COR-L47 (cell line): ENCODE data around the gene CNTNAP2.

Experiments used
- DNase-seq: peaks from one replicate; lab custom pipeline; 2025; lab: John Stamatoyannopoulos, UW

The CNTNAP2 gene

DNA sequence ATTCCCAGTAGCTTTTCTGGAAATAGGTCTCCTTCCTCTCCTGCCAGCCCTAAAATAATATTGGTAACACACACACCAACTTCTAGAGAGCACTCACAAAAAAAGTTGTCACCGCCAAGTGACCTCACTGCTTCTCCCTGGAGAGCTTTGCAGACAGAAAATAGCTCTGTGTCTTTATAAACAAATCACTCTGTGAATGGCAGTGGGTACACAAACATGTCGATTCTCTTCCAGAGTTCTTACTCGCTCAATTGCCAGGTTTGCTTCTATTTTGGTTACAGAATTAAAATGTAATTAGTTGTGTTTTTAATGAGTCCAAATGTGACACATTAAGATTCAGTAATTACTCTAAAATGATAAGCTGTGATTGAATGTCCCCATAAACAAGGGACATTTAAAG is 1824.8 kb downstream of the CNTNAP2 start:
- DNase-seq = peak; percentile 43

DNA sequence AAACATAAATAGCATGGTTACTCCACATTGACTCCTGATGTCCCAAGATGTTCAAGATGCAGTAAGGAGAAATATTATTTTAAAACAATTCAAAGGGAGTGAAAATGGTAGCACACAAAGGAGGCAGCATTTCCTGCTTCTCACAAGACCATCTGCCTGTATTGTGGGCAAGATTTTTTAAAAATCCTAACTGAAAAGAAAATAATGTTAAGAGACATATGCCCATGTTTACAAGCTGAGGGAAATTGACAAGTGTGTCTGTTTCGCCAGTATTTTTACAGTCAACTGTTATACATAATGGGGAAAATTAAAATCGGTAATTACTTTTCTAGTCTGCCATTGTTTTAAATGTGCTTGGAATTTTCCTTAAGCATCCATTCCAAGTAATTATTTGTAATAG is 1827.7 kb downstream of the CNTNAP2 start:
- DNase-seq = no peak

DNA sequence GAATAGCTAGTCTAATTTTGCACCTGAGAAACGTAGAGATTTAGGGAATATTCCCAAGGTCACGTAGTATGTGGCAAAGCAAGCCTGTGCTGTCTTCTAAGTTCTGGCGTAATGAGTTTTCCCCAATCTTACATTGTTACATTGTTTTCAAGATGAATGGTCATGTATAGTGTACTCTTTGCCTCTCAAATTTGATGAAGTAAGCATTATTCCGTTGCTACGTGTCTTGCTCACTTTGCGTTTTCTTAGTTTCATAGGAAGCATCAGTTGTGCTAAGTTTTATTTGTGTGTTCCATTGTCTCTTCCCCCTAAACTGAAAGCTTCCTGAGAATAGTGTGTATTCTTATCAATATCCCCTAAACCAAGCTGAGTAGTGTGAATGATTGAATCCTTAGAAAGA is 1836.3 kb downstream of the CNTNAP2 start:
- DNase-seq = no peak

DNA sequence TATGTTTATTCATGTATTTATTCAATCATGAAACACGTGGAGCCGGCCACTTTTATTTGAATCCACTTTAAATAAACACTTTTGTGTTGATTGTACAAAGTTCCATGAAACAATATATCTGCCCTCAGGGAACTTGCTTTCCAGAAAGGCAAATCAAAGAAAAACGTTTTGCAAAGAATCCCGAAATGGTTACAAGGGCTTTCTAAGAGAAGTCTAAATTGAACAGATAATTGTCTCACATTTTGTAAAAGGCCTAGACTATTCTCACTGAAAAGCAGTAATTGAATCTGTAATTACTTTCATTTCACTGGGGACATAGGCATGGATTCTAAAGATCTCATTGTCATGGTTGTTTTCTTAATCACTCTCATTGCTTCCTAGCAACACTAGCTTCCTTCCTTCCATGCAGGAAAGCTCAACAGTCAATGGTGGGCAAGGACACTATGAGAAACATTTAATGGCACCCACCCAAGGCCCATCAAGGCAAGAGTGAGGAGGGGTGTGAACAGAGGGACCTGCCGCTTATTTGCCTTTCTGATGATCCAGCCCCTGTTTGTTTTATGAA is 1851.5 kb downstream of the CNTNAP2 start:
- no peak for DNase-seq

DNA sequence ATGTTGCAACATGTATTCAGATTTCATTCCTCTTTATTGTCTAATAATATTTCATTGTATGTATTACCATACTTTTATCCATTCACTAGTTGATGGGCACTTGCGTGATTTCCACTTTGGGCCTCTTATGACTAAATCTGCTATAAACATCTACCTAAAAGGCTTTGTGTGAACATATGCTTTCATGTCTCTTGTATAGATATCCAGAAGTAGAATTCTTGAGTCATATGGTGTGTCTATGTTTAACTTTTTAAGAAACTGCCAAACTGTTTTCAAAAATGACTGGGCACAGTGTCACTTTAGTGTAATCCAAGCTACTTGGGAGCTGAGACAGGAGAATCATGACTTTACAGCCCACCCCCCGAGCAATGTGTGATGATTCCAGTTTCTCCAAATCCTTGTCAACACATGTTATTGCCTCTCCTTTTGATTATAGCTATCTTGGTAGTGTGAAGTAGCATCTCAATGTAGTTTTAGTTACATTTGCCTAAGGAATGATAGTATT is 1855.1 kb downstream of the CNTNAP2 start:
- DNase-seq = no peak

DNA sequence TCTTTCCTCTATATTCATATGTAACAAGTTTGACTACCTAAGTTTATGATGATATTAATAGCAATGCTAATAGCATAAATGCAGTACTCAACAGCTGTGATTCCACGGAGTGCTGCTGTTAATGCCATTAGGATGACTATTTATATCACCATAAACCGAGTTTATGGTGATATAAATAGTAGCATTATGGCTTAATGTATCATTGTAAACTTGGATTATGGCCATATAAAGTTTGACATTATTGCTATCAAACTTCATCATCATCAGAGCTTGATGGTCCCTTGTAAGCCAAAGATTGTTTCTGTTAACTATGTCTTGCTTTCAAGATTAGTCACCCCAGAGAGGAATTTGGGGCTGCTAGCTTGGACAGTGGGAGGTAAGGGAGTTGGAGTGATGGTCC is 1861.6 kb downstream of the CNTNAP2 start:
- DNase-seq = no peak

DNA sequence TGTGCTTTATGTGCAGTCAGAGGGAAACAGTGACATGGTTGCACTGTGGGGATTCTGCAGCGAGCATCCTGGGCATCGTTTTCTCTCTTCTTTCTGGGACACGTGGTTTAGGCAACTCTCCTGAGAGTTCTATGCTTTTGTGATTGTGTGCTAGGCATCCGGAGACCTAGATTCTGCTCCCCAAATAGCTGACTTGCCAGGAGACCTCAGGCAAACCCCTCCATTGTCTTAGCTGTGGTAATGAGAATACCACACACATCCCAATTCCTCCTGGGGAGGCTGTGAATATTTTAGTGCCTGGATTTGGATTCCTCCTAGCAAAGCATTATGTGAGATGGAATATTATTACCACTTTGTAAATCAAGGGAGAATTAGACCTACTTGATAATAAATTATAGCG is 1862.0 kb downstream of the CNTNAP2 start:
- DNase-seq = no peak

DNA sequence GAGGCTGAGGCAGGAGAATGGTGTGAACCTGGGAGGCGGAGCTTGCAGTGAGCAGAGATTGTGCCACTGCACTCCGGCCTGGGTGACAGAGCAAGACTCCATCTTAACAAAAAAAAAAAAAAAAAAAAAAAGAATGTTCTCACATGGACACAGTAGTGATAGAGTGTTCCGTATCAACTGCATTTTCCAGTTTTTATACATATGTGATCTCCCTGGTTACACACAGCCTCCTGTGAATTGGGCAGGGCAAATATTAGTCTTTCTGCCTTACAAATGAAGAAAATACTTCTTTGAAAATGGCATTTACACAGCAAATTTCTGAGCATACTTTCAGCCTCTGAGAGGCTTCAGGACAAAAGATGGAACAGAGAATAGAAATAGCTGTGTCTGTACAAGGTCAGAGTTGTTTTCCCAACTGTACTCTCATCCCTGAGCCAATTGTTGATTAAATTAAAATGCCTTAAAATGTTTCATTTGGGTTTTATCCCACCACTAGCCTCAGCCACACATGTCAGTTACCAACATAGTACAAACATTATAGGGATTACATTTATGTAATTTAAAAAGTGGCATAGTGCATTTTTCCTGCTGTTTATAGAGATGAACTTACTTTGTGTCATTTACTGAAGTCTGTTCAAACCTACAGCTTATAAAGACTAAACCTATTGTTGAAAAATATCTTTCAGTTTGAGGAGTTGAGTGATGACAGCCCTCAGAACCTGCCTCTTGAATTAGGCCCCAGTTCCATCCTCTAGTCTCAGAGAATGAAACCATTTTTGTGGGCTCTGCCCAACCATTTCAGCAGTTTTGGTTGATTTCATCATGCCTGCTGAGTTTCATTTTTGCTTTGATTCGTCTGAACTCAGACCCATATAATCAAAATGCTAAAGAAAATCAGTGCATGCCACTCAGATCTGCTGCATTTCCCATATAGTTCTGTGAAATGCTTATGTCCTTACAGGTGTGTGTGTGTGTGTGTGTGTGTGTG is 1864.5 kb downstream of the CNTNAP2 start:
- no peak for DNase-seq

DNA sequence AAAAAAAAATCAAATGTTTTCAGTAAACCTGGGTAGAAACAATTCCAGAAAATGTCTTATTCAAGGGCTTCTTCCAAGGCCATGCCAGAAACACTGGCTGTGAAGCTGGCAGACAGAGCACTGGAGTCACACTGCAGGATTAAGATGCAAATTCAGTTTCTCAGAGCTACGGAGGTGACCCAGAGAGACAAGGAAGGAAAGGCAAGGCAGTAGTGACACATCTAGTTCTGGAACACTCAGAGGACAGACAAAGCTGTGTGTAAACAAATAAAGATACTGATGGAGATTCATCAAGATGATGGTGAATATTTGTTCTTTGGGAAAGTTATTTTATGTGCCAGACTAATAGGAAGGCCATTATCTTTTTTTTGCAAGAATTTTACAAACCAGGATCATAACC is 1865.7 kb downstream of the CNTNAP2 start:
- DNase-seq = no peak

DNA sequence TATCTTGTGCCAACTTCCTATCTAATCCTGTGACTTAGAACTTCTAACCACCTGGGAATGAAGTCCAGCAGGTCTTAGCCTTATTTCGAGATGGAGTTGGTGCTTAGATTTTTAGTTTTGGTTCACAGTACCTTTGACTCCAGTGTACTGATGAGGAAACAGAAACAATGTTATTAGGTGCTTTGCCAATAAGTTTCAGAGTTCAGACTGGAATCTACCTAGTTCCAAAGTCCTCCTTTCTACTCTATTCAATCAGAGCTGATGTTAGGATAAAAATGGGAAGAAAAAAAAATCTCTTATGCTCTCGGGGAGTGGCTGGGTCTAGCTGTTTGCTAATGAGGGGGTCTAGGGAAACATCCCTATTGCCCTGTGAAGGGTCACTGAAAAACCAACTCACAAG is 1867.7 kb downstream of the CNTNAP2 start:
- no peak for DNase-seq

DNA sequence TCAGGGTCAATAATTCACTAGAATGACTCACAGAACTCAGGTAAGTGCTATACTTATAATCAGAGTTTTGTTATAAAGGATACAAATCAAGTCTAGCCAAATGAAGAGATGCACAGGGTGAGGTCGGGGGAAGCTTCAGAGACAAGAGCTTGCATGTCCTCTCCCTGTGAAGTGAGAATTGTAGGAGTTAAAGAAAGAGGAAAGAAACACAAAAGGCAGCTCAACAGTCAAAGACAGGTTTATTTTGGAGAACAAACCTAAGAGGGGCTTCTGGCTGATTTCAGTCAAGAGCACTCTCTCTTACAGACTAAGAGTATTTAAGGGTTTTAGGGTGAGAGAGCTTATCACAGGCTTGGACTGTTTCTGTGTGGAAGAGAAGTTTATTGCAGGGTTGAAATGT is 1873.5 kb downstream of the CNTNAP2 start:
- no peak for DNase-seq

DNA sequence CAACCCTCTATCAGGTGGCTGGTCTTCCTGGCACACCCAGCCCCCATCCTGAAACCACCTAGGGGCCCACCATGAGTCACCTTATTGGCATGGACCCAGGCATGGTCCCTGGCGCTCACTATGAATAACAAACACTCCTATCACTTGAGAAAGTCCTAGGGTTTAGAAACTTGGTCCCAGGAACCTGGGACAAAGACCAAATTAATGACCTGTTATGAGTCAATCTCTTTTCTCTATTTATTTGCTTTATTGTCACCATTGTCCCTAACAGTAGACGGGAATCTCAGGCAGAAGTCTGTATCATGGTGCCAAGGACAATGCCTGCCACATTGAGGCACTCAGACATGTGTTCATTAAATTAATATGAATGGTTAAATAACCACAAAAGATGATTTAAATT is 1874.3 kb downstream of the CNTNAP2 start:
- DNase-seq = peak; percentile 20

DNA sequence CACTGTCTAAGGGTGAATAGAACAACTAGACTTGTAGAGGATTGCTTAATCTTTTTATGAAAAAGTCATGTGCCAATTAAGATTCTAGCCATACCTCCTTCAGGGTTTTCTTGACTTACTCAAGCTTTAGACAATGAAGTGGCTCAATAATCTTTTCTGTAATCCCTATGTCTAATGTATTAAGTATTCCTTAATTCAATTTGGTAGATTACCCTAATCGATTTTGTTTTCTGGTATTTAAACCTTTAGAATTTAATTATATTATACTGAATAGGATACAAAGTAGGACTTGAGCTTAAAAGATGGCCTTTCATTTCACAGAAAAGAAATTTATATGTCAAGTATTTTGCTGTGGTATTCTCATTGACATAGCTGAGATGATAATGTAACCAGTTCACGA is 1876.1 kb downstream of the CNTNAP2 start:
- DNase-seq = no peak

DNA sequence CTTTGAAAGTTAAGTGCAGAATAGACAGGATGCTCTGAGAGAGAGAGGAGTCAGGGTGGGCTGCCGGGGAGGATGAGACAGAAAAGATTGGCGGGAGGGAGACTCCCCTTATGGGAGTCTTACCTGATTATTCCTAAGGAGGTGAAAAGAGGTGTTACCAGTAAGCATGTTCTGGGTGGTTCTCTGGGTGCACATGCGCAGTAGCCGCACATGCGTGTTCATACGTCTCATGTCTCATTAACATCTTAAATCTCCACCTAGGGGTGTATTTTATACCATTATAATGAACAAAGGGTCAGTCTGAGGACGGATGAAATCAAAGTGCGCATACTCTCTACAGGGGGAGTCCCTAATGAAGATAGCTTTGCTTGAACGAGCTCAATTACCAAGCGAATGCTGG is 1881.0 kb downstream of the CNTNAP2 start:
- no peak for DNase-seq

DNA sequence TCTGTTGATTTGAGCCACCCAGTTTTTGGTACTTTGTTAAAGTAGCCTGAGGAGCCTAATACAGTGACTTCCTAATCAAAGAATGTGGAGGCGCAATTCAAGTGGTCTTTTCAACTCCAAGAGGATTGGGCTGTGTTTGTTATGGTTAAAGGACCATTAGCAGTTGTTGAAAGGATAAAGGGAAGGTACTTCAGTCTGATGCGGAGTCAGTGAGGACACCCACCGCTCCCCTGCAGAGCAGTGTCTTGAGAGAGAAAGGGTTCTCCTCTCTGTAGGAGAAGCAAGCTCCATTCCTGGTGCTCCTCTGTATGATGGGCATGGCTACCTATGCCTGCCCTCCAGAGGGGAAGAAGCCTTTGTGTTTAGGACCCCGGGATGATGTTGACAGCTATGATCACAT is 1883.4 kb downstream of the CNTNAP2 start:
- DNase-seq = no peak

DNA sequence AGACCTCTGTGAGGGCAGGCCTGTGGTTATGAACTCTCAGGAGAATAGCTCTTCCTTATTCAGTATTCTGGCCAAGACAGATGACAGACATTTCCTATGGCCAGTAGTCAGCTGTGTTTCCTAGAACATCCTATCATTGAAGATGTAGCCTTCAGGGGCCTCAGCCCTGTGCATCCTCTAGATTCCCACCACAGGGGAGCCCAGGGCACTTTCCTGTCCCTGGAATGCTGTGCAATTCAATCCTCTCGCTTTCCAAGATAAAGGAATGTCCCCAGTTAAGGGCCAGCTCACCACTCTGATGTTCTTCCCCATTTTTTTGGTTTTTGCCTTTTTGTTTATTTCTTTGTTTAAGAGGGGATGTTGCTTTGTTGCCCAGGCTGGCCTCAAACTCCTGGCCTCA is 1895.2 kb downstream of the CNTNAP2 start:
- DNase-seq = no peak

DNA sequence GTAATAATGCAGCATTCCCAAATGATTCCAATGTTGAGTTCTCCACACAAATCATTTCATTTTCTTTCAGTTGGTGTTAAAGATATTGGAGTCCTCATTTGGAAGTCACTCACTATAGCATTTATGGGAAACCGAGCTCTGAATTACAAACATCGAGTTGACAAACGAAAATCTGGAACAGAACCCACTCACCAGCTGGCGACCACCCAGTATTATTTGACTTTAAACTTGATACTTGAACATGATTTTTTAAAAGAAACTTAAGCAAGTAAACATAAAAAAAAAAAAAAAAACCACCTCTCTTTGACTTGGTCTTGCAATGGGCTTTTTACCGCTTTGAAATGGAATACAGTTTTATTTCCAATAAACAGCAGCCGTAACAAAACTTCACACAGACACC is 1897.4 kb downstream of the CNTNAP2 start:
- DNase-seq = no peak

DNA sequence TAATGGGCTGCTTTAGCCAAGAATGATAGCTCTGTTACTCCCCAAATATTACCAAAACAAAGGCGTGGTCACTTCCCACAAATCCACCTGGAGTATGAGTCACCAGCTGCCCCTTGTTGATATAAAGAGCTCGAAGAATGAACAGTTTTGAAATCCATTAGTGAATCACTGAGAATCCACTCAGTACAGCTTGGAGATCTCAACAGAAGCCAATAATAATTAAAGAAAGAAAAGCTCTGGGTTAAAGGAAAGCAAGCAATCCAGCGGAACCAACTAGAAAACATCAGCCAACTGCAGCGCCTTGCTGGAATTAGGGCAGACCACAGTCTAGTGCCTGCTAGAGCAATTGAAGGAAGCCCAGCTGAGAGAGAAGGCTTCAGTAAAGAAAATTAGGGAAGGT is 1897.9 kb downstream of the CNTNAP2 start:
- peak; percentile 64 for DNase-seq

DNA sequence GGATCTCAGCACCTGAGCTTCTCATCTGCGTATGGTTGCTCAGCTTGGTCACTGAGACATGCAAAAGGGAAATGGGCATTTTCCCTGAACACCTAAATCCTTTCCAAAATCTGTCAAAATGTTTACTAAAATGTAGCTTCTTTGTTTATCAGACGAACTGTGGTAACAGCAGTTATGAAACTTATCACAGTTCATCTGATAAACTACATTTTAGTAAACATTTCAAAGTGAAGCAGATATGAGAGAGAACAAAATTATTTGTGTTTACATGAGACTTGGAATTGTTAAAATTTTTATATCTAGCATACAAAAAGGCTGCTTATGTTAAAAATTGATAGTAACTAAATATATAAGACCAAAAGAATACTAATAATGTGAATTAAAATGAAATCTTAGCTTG is 1900.5 kb downstream of the CNTNAP2 start:
- DNase-seq = no peak

DNA sequence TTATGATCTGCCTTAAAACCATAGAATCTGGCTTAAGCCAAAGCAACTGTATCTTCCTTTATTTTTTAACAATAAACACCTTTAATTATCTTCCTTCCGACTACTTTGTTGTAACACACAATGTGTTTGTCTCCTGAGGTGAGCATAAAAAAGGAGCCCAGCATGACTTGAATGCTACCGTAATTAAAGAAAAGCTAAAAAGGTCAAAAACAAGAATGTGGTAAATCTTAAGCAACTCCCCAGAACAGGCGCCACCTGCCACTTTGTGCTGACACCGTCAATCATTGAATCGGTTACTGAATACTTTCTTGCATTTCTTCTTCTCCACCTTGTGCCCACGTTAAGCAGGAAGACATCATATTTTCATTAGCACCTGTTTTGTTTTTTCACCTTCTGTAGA is 1904.1 kb downstream of the CNTNAP2 start:
- DNase-seq = no peak

DNA sequence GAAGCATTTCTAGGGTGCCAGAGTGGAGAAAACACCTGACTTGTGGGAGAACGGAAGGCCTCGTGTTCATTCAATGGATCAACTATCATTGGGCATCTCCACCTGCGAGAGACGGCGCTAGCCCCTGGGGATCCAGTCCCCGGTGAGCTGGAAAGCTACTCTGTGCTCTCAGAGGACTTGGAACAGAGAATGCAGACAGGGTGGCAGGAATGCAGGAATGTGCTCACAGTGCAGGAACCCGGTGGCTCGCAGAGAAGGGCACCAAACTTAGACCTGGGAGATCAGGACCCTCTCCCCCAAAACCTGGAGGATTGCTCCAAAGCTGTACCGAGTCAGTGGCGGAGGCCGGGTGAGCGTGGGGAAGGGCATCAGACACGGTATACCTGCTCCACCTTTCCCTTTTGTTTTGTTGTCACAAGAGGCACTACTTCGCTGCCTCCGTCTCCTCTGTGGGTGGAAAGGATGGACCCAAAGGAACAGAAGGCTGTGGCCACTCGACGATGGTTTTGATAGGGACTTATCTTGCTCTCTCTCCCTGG is 1905.0 kb downstream of the CNTNAP2 start:
- DNase-seq = no peak

DNA sequence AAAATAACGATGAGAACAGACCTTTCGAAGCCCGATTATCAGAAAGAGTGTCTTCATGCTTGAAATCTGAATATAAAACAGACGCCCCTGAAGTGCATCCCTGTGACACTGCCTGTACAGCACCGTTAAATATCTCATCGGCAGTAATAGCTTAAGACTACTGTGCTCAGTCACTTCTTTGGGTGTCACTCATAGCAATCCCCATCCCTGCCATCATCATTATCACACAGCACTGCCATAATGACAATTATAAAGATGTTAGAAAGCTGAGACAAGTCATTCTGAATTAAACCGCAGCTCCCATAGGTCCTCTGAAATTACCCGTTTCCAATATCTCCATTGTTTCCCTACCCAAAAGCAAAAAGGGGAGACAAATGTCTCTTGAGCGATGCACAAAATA is 1906.2 kb downstream of the CNTNAP2 start:
- DNase-seq = no peak

DNA sequence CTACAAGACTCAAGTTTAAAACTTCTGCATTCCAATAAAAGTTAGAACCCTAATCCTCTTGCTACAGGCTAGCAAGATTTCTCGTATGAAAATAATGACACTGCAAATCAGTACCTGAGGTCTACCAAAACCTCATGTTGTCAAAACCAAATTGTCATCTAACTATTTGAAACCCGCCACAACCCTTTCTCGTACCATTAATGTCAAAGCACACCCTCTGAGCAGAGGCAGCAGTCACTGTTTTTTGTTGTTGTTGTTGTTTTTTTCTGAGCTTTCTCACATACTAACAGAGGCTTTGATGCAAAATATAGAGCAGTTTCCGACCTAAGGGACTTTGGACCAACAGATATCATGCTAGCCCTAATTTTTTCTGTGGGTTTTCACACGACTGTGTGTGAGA is 1910.1 kb downstream of the CNTNAP2 start:
- DNase-seq = no peak
